Ovary (tissue), 3 donors: ENCODE data around the gene ALK.

Experiments used
- EP300 ChIP-seq: sonication (generic); formaldehyde crosslinking; IDR thresholded peaks from one replicate; pipeline ENCODE4 v1.6.1; 2017; ENCODE audit warnings: antibody characterized with exemption
- POLR2A ChIP-seq: fragments of 450-650 bp; IDR thresholded peaks from one replicate; pipeline ENCODE4 v1.6.1; 2017; ENCODE audit warnings: antibody characterized with exemption, mild to moderate bottlenecking, moderate library complexity
- TF ChIP-seq, protein P1 (sequence below), 3 donors: fragments of 450-650 bp in 2 of 3; fragments of 200-600 bp in 1 of 3; IDR thresholded peaks; one replicate each; pipeline versions ENCODE4 v1.5.1 to v1.8.0; 2016 to 2022; ENCODE audit warnings: antibody characterized with exemption in 3 of 3, mild to moderate bottlenecking in 1 of 3
- donor health status: DM: no; HTN: no; CAD: no.

DNA sequence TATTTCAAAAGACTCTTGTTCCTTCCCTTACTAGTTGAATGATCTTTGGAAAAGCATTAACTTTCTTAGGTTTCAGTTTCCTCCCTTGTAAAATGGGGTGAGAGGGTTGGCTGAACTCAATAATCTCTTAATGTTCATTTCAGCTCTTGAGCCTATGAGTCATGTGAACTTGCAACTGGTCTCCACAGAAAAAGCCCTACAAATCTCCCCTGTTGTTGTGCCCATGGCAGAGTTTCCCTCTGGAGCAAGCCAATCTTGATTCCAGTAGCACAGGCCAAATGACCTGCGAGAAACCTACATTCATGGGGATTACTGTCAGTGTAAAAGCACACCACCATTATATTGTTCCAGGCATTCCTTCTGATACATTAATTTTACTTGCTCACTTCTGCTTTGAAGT, 388.9 kb downstream of the ALK start:
- TF ChIP-seq, protein P1, sequence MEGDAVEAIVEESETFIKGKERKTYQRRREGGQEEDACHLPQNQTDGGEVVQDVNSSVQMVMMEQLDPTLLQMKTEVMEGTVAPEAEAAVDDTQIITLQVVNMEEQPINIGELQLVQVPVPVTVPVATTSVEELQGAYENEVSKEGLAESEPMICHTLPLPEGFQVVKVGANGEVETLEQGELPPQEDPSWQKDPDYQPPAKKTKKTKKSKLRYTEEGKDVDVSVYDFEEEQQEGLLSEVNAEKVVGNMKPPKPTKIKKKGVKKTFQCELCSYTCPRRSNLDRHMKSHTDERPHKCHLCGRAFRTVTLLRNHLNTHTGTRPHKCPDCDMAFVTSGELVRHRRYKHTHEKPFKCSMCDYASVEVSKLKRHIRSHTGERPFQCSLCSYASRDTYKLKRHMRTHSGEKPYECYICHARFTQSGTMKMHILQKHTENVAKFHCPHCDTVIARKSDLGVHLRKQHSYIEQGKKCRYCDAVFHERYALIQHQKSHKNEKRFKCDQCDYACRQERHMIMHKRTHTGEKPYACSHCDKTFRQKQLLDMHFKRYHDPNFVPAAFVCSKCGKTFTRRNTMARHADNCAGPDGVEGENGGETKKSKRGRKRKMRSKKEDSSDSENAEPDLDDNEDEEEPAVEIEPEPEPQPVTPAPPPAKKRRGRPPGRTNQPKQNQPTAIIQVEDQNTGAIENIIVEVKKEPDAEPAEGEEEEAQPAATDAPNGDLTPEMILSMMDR (IDR thresholded peaks at IDR 0.05): no peak
- TF ChIP-seq EP300 (no peak), POLR2A (no peak)
